Naive thymus-derived CD4-positive, alpha-beta T cell (primary cell): ENCODE measurements around the gene STK32A. TPM values are rescaled to one million over a fixed set of nuclear protein-coding genes. Genes with fewer than 3 reads are reported as not detected.

Source experiments
- ATAC-seq: fragments of 150-1000 bp; cut with Tn5 transposase; 2 replicates; pipeline ENCODE4 v1.10.0; 2021; ENCODE audit warnings: mild to moderate bottlenecking, moderate library complexity
- CTCF ChIA-PET: fragments of 350-600 bp; sonication (Branson Sonifier 250); formaldehyde crosslinking; loops from one replicate; lab custom pipeline; 2021; ENCODE audit warnings: antibody characterized with exemption; lab: Charles Lee
- POLR2A ChIA-PET: fragments of 350-600 bp; sonication (Branson Sonifier 250); formaldehyde crosslinking; loops from one replicate; lab custom pipeline; 2021; ENCODE audit warnings: antibody characterized with exemption, inconsistent platforms; lab: Charles Lee
- DNase-seq, 9 donors: peaks; one replicate each; pipeline versions ENCODE4 v3.0.0 to v3.0.0-alpha.2; 2020 to 2022; ENCODE audit warnings: mixed read lengths in 1 of 9
- H3K27ac ChIP-seq: one replicate; pipeline ENCODE4 v1.7.0; 2013; ENCODE audit warnings: mild to moderate bottlenecking, low read depth, low read length, moderate library complexity
- H3K27me3 ChIP-seq, 2 donors: one replicate each; pipeline ENCODE4 v1.7.0; 2013; ENCODE audit warnings: low read length in 2 of 2, mild to moderate bottlenecking in 2 of 2, moderate library complexity in 2 of 2; ENCODE audit not compliant: control insufficient read depth in 2 of 2, insufficient read depth in 2 of 2
- H3K36me3 ChIP-seq, 3 experiments: 1 replicate in 2 of 3; 2 replicates in 1 of 3; pipeline ENCODE4 v1.7.0; 2013; ENCODE audit warnings: low read length in 3 of 3, mild to moderate bottlenecking in 3 of 3, moderate library complexity in 1 of 3; ENCODE audit not compliant: insufficient read depth in 3 of 3, control insufficient read depth in 2 of 3
- H3K4me1 ChIP-seq, 2 donors: one replicate each; pipeline ENCODE4 v1.7.0; 2013; ENCODE audit warnings: low read length in 2 of 2, mild to moderate bottlenecking in 2 of 2, moderate library complexity in 1 of 2; ENCODE audit not compliant: control insufficient read depth in 2 of 2, insufficient read depth in 2 of 2
- H3K4me3 ChIP-seq: 2 replicates; pipeline ENCODE4 v1.7.0; 2013; ENCODE audit warnings: mild to moderate bottlenecking, low read length
- H3K9me3 ChIP-seq, 3 experiments: 1 replicate in 2 of 3; 2 replicates in 1 of 3; pipeline ENCODE4 v1.7.0; 2013; ENCODE audit warnings: low read length in 3 of 3; ENCODE audit not compliant: control insufficient read depth in 2 of 3
- H3K27ac Mint-ChIP-seq, 9 donors: one replicate each; pipeline ENCODE4 v1.8.0; 2020 to 2022; ENCODE audit warnings: mixed read lengths in 9 of 9, mild to moderate bottlenecking in 8 of 9, moderate library complexity in 5 of 9, inconsistent platforms in 2 of 9
- H3K27me3 Mint-ChIP-seq, 5 donors: one replicate each; pipeline ENCODE4 v1.8.0; 2021 to 2022; ENCODE audit warnings: mixed read lengths in 5 of 5, mild to moderate bottlenecking in 1 of 5
- H3K36me3 Mint-ChIP-seq, 5 donors: one replicate each; pipeline ENCODE4 v1.8.0; 2020 to 2022; ENCODE audit warnings: mixed read lengths in 5 of 5, mild to moderate bottlenecking in 3 of 5, inconsistent platforms in 1 of 5
- H3K4me1 Mint-ChIP-seq, 7 donors: one replicate each; pipeline ENCODE4 v1.8.0; 2020 to 2022; ENCODE audit warnings: mixed read lengths in 7 of 7, mild to moderate bottlenecking in 3 of 7, inconsistent platforms in 1 of 7
- H3K4me3 Mint-ChIP-seq, 10 donors: one replicate each; pipeline ENCODE4 v1.8.0; 2020 to 2022; ENCODE audit warnings: mild to moderate bottlenecking in 10 of 10, mixed read lengths in 10 of 10, moderate library complexity in 6 of 10, inconsistent platforms in 2 of 10
- H3K9me3 Mint-ChIP-seq, 11 donors: one replicate each; pipeline ENCODE4 v1.8.0; 2020 to 2022; ENCODE audit warnings: mixed read lengths in 11 of 11, mild to moderate bottlenecking in 4 of 11, inconsistent platforms in 1 of 11, moderate library complexity in 1 of 11
- intact Hi-C, 2 donors: fragments of 100-400 bp; cut with micrococcal nuclease; formaldehyde crosslinking; loops; one replicate each; pipeline ENCODE4 v1.15.1; 2023
- polyA plus RNA-seq, 2 donors: library from polyadenylated mRNA; unstranded; fragments of 300-500 nt; fragmentation: Illumina TruSeq; gene quantifications; one replicate each; pipeline ENCODE4 v1.2.3, GENCODE V29; 2021
- total RNA-seq, 6 experiments: library from RNA in 5 of 6; stranded (reverse) in 5 of 6; gene quantifications; 1 replicate in 5 of 6; 2 replicates in 1 of 6; pipeline ENCODE4 v1.2.3 and lab custom pipeline; 2021 to 2026

Gene STK32A
- total and polyA plus RNA-seq, 7 experiments from 2014 or later = not detected

DNA sequence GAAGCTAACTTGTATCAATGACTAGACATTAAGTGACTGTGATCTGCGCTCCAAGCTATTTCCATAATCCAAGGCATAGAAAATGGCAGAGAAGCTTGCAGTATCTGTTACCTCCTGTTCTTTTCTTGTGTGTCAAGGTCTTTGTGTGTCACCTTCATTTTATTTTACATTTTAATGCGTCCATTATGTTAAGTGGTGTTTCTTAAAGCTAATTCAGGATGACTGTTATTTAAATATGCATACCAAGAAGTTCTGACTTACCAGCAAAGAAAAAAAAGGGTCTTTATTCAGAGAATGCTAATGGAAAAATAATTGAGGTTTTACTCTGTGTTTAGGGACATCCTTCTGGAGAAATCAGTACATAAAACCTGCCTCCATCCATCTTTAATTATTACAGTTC, 52.3 kb downstream of the STK32A start:
- Histone ChIP-seq H3K27me3 (no peaks in the 10 kb centered on the region), H3K9me3 (no peaks in the 10 kb centered on the region), H3K4me1 (no peaks in the 10 kb centered on the region), H3K4me3 (no peak overlapping the region), H3K27ac (no peak overlapping the region), H3K36me3 (no peaks in the 10 kb centered on the region)
- no peak overlapping the region for H3K4me3 Mint-ChIP-seq
- H3K27ac Mint-ChIP-seq = no peak overlapping the region
- CTCF ChIA-PET = no interaction called here
- DNase-seq = no peak
- intact Hi-C loops = no loop called here
- H3K36me3 Mint-ChIP-seq = no peaks in the 10 kb centered on the region
- H3K27me3 Mint-ChIP-seq = no peaks in the 10 kb centered on the region
- POLR2A ChIA-PET = no interaction called here
- H3K4me1 Mint-ChIP-seq = no peaks in the 10 kb centered on the region
- no peak for ATAC-seq
- H3K9me3 Mint-ChIP-seq = peaks cover 2 to 35% (median 14%) of the 10 kb centered on the region in 11 donors

DNA sequence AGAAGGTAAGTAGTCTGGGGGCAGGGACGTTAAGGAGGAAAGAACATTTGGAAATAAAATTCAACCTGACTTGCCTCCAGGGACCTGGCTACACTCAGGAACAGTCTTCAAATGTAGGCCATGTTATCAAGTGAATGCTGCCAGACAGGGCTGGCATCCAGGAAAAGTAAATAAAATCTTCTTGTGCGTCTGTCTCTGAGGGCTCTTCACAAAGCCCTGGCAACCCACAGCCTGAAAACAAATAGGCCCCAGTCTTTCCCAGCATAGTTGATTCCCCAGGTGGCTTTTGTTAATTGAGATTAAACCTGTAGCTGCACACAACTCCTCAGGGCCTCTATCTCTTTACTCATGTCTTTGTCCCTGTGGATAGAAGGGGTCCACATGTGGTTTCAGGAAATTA, 55.4 kb downstream of the STK32A start:
- no peaks in the 10 kb centered on the region for H3K9me3 ChIP-seq

DNA sequence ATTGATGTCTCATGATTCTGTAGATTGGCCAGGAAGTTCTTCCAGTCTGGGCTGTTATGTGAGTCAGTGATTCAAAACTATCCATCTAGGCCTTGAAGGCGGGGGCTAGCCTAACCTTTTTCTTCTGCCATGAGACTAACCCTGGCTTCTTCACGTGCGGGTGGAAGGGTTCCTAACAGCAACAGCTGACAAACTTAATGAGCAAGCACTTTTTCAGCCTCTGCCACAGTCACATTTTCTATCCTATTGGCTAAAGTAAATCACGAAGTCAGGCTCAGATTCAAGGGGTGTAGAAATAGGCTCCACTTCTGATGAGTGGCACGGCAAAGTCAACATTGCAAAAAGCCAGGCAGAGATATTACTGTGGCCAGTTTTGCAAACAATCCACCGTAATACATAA, 68.4 kb downstream of the STK32A start:
- ChIA-PET POLR2A (no interaction called here), CTCF (no interaction called here)
- Histone ChIP-seq H3K4me1 (no peaks in the 10 kb centered on the region), H3K27ac (no peak overlapping the region), H3K4me3 (no peak overlapping the region), H3K27me3 (no peaks in the 10 kb centered on the region), H3K9me3 (no peaks in the 10 kb centered on the region), H3K36me3 (no peaks in the 10 kb centered on the region)
- H3K36me3 Mint-ChIP-seq = no peaks in the 10 kb centered on the region
- no peaks in the 10 kb centered on the region for H3K4me1 Mint-ChIP-seq
- intact Hi-C loops = no loop called here
- ATAC-seq (no peak), DNase-seq (no peak)
- peaks cover 0 to 10% (median 0%) of the 10 kb centered on the region in 11 donors for H3K9me3 Mint-ChIP-seq
- H3K4me3 Mint-ChIP-seq = no peak overlapping the region
- no peaks in the 10 kb centered on the region for H3K27me3 Mint-ChIP-seq
- no peak overlapping the region for H3K27ac Mint-ChIP-seq

More for the DNA sequence above, 55.4 kb downstream of the STK32A start:
- ATAC-seq (no peak), DNase-seq (no peak)
- Mint-ChIP-seq H3K27me3 (peaks cover 0 to 5% (median 0%) of the 10 kb centered on the region in 5 donors), H3K4me1 (no peaks in the 10 kb centered on the region), H3K9me3 (peaks cover 0 to 26% (median 5%) of the 10 kb centered on the region in 11 donors), H3K36me3 (no peaks in the 10 kb centered on the region), H3K4me3 (no peak overlapping the region), H3K27ac (no peak overlapping the region)
- no peaks in the 10 kb centered on the region for H3K27me3 ChIP-seq
- POLR2A ChIA-PET = no interaction called here
- intact Hi-C loops = no loop called here
- H3K27ac ChIP-seq = no peak overlapping the region
- H3K4me3 ChIP-seq = no peak overlapping the region
- CTCF ChIA-PET = no interaction called here
- no peaks in the 10 kb centered on the region for H3K36me3 ChIP-seq
- no peaks in the 10 kb centered on the region for H3K4me1 ChIP-seq

DNA sequence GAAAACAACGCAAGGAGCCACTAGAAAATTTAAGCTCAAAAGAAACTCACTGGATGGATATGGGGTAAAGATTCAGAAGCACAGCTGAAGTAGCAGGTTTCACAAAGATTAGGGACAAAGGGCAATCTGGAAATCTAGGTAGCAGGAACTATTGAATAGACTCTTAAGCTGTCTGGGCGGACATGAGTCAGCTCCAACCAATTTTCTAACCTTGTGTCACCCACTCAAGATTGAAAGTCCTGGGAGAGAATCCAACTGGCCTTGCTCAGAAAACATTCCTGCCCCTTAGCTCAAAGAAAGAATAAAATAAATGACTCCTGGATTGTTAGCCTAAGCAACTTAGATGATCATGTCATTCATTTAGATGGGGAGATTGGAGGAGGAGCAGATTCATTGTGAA, 69.2 kb downstream of the STK32A start:
- H3K4me3 Mint-ChIP-seq = no peak overlapping the region
- Histone ChIP-seq H3K4me1 (no peaks in the 10 kb centered on the region), H3K27ac (no peak overlapping the region), H3K9me3 (no peaks in the 10 kb centered on the region), H3K36me3 (no peaks in the 10 kb centered on the region), H3K27me3 (no peaks in the 10 kb centered on the region), H3K4me3 (no peak overlapping the region)
- no peak for ATAC-seq
- ChIA-PET CTCF (no interaction called here), POLR2A (no interaction called here)
- no peaks in the 10 kb centered on the region for H3K4me1 Mint-ChIP-seq
- H3K36me3 Mint-ChIP-seq = no peaks in the 10 kb centered on the region
- H3K9me3 Mint-ChIP-seq = peaks cover 0 to 10% (median 0%) of the 10 kb centered on the region in 11 donors
- intact Hi-C loops = no loop called here
- H3K27me3 Mint-ChIP-seq = peaks cover 0 to 3% (median 0%) of the 10 kb centered on the region in 5 donors
- no peak for DNase-seq
- peak overlapping the region in 1 of 9 donors; percentile 3 for H3K27ac Mint-ChIP-seq

DNA sequence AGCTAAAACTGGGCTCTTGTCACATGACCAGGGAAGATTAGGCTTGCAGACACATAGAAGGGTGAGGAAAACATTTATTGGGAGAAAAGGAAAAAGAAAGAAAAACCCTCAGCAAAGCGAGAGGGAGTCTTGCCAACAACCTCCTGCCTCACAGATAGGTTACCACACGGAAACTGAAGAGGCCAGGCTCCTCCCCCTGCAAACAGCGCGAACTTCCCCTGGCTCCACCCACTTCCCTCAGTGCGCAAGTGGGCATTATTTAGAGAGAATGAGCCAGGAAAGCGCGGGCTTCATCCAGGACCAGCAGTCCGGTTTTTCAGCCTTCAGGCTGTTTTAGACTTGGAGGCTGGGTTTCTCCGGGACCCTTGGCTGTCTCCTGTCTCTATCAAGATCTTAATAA, 70.3 kb downstream of the STK32A start:
- CTCF ChIA-PET = no interaction called here

DNA sequence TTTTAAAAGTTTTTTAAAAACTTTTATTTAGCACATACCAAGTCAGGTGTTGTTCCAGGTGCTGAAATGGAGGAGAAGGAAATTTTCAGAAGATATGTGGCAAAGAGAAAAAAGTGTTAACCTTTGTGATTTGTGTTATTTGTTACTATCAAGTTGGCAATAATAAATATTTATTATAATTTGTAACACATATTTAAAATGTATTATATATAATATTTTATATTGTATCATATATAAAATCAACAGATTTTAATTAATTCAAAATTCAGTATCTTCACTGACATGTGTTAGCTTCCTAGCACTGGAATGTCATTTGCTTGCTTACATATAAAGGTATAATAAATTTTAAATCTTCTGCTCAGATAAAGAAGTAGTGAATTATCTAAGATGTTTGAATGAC, 71.5 kb downstream of the STK32A start:
- Mint-ChIP-seq H3K27ac (no peak overlapping the region), H3K36me3 (no peaks in the 10 kb centered on the region), H3K27me3 (peaks cover 0 to 5% (median 0%) of the 10 kb centered on the region in 5 donors), H3K9me3 (peaks cover 0 to 10% (median 0%) of the 10 kb centered on the region in 11 donors), H3K4me1 (no peaks in the 10 kb centered on the region), H3K4me3 (no peak overlapping the region)
- ATAC-seq (no peak), DNase-seq (no peak)
- Histone ChIP-seq H3K36me3 (no peaks in the 10 kb centered on the region), H3K27me3 (no peaks in the 10 kb centered on the region), H3K4me3 (no peak overlapping the region), H3K27ac (no peak overlapping the region), H3K9me3 (no peaks in the 10 kb centered on the region), H3K4me1 (no peaks in the 10 kb centered on the region)
- intact Hi-C loops = no loop called here
- POLR2A ChIA-PET = interaction anchor here (0.7 kb wide), 1 partner anchor 85 kb away, joined by 3 read pairs; no protein-coding TSS in a partner anchor
- CTCF ChIA-PET = no interaction called here

More for the DNA sequence above, 70.3 kb downstream of the STK32A start:
- Histone ChIP-seq H3K9me3 (no peaks in the 10 kb centered on the region), H3K27me3 (no peaks in the 10 kb centered on the region), H3K4me1 (no peaks in the 10 kb centered on the region), H3K27ac (no peak overlapping the region), H3K36me3 (no peaks in the 10 kb centered on the region), H3K4me3 (no peak overlapping the region)
- Mint-ChIP-seq H3K4me1 (no peaks in the 10 kb centered on the region), H3K36me3 (no peaks in the 10 kb centered on the region), H3K9me3 (peaks cover 0 to 10% (median 0%) of the 10 kb centered on the region in 11 donors), H3K27ac (no peak overlapping the region), H3K27me3 (peaks cover 0 to 5% (median 0%) of the 10 kb centered on the region in 5 donors), H3K4me3 (no peak overlapping the region)
- intact Hi-C loops = no loop called here
- POLR2A ChIA-PET = no interaction called here
- ATAC-seq = no peak
- peak in 1 of 9 donors; percentile 0 for DNase-seq

DNA sequence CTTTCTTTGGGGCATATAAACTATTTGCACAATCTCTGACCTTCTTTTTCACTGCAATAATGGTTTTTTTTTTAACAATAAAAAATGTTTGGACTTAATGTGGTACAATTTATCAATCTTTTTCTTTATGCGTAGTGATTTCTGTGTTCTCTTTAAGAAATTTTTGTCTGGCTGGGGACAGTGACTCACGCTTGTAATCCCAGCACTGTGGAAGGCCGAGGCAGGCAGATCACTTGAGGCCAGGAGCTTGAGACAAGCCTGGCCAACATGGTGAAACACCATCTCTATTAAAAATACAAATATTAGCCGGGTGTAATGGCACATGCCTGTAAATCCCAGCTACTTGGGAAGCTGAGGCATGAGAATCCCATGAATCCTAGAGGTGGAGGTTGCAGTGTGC, 72.3 kb downstream of the STK32A start:
- Mint-ChIP-seq H3K36me3 (no peaks in the 10 kb centered on the region), H3K27me3 (peaks cover 0 to 5% (median 0%) of the 10 kb centered on the region in 5 donors), H3K4me1 (no peaks in the 10 kb centered on the region), H3K4me3 (no peak overlapping the region), H3K27ac (no peak overlapping the region), H3K9me3 (peaks cover 0 to 10% (median 0%) of the 10 kb centered on the region in 11 donors)
- Histone ChIP-seq H3K4me1 (no peaks in the 10 kb centered on the region), H3K36me3 (no peaks in the 10 kb centered on the region), H3K9me3 (no peaks in the 10 kb centered on the region), H3K27me3 (no peaks in the 10 kb centered on the region), H3K4me3 (no peak overlapping the region), H3K27ac (no peak overlapping the region)
- intact Hi-C loops = no loop called here
- ChIA-PET POLR2A (no interaction called here), CTCF (no interaction called here)
- no peak for ATAC-seq
- no peak for DNase-seq
